Head of caudate nucleus (tissue), 42 donors: ENCODE measurements around the gene CAMKV.
"Not testable (repeated sequence)": the region's sequence is repeated elsewhere in the genome, so short reads cannot be mapped to it uniquely, and the experiment has no call there.

Source experiments
- DNase-seq, 42 donors: peaks; one replicate each; pipeline versions ENCODE4 v3.0.0 to v3.0.0-alpha.2; 2020 to 2021; ENCODE audit warnings: mixed read lengths in 7 of 42
- intact Hi-C: fragments of 100-400 bp; cut with DNase I; formaldehyde crosslinking; loops from one replicate; pipeline ENCODE4 v1.15.0; 2022

The CAMKV gene

DNA sequence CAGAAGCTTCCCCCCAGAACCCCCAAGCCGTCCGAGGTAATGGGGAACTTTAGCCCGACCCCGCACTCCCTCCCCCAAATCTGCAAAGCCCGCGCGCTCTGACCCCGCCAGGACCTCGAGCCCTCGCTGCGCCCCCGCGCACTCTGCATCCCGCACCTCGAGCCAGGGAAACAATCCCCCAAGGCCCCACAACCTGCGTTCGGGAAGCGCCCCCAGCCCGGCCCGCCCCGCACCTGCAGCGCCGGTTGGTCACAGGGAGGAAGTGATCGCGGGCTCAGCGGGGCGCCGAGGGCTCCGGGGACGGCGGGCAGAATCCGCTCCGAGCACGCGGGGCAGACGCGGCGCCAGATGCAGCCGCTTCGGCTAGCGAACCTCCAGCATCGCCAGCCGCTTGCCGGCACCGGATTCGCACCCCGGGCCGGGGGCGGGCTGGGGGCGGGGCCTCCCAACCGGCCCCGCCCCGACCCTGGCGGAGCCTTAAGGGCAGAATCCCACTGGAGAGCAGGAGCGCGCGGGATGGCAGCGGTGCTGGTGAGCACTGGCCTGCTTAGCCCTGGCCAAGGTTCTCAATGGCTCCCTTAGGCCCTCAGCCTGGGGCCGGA lies at the start of gene CAMKV:
CAMKV (minus strand) TSS at position 382 of the 602 bp plus-strand sequence. CDS start 7,518 bp downstream, outside the sequence.
- DNase-seq, result peak; percentile 35 to 90 (median 75)
- intact Hi-C loops, result no loop called here

DNA sequence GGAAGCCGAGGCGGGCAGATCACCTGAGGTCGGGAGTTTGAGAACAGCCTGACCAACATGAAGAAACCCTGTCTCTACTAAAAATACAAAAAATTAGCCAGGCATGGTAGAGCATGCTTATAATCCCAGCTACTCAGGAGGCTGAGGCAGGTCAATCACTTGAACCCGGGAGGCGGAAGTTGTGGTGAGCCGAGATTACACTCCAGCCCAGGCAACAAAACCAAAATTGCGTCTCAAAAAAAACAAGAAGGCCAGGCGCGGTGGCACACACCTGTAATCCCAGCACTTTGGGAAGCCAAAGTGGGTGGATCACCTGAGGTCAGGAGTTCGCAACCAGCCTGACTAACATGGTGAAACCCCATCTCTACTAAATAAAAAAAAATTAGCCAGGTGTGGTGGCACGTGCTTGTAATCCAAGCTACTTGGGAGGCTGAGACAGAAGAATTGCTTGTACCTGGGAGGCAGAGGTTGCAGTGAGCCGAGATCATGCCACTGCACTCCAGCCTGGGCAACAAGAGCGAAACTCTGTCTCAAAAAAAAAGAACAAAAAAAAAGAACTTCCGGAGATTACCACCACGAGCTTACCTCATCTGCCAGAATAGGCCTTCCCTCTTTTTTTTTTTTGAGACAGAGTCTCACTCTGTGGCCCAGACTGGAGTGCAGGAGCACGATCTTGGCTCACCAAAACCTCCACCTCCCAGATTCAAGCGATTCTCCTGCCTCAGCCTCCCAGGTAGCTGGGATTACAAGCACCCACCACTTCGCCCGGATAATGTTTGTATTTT lies 48.3 kb upstream of the CAMKV start:
- intact Hi-C loops, DNase-seq: not testable (repeated sequence)

DNA sequence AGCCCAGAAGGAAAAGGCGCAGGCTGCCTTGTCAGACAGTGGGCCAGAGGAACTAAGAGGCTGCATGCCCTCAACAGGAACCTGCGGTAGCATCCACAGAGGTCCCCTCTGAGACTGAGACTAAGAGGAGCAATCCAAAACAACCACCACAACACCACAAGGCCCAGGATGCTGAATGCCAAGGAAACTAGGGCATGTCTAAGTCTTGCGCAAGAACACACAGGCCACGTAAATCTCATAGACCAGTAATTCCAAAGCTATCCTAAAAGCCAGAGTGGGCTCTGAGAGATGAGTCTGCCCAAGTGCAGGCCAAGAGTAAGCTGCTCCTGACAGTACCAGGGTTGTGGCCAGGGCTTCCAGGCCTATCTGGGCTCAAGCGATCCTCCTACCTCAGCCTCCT lies 47.0 kb upstream of the CAMKV start:
- intact Hi-C loops, result no loop called here
- DNase-seq, result no peak

DNA sequence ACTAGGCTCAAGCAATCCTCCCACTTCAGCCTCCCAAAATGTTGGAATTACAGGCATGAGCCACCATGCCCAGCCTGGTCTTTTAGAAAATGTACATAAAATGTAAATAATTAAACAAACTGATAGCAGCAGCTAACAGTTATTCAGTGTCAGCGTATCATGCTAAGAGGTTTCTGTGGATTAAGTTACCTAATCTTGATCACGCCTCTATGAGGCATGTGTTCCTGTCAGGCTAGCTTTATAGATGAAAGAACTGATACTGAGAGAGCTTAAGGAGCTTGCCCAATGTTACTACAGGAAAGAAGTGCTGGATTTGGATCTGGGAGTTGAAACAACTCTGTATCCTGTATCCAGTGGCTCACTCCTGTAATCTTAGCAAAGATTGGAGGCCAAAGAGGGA lies 45.2 kb upstream of the CAMKV start:
- intact Hi-C loops, result no loop called here
- no peak for DNase-seq

DNA sequence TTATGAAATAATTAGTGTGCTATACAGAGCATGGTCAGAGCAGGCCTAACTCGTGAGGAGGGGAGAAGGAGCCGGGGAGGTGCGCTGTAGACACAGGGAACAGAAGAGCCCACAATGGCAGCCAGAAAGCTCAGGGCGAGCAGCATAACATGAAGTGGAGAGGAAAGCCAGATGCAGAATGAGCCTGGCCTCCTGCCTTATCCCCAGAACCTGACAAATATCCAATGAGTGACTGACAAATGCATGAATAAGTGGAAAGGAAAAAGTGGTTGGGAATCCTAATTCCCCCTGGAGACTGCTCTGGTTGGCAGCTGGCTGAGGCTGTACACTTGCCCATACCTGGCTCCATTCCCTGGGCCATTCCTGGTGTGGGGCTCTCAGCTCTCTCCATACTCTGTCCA lies 43.2 kb upstream of the CAMKV start:
- DNase-seq, result peak in 16 of 42 donors; percentile 9 to 61 (median 28)
- intact Hi-C loops, result no loop called here

- intact Hi-C loops, result no loop called here
- no peak for DNase-seq
These were observed 41.9 kb upstream of the CAMKV start for GRCh38 chr3:49911611-49912010.

GRCh38 chr3:49911124-49911420 lies 41.4 kb upstream of the CAMKV start:
- DNase-seq, result no peak
- intact Hi-C loops, result no loop called here

DNA sequence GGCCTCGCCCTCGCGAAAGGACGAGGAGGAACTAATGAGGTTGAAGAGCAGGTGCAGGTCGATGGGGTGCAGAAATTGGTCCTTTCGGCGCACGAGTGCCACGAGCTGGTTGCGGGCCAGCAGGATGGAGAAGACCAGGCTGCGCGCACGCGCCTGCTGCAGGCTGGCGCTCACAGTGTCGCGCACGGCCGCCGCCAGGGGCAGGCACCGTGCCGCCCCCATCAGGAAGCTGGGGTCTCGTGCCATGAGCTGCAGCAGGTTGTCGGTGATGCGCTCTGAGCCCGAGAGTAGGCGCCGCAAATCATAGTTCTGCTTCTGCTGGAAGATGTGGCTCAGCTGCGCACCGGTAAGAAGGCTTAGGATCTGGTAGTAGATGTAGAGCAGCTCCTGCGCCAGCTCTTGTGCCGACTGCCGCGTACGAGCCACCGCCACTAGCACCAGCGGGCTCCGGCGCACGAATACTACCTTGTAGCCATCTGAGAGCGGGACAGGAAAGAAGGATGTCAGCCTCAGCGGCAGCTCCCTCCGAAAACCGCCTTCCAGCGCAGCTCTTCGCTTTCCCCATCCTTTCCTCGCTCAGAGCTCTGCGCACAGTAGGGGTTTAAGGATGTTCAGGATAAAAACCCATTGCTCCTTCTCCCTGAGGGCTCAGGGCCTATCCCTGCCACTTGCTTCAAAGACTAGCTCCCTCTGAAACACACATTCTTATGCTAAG lies 40.9 kb upstream of the CAMKV start:
- intact Hi-C loops, result no loop called here
- DNase-seq, result peak in 28 of 42 donors; percentile 9 to 63 (median 35)

GRCh38 chr3:49908373-49909199 lies 38.9 kb upstream of the CAMKV start:
- intact Hi-C loops, result no loop called here

GRCh38 chr3:49906073-49906743 lies 36.5 kb upstream of the CAMKV start:
- intact Hi-C loops, result no loop called here
- DNase-seq, result peak; percentile 25 to 84 (median 61)

More at GRCh38 chr3:49908373-49909199, 38.9 kb upstream of the CAMKV start:
- no peak for DNase-seq

GRCh38 chr3:49904448-49904847 lies 34.7 kb upstream of the CAMKV start:
- intact Hi-C loops, DNase-seq: not testable (repeated sequence)

GRCh38 chr3:49903451-49904424 lies 34.0 kb upstream of the CAMKV start, which contains the start of gene MST1R:
Gene MST1R, minus strand, starts transcription at chr3:49903873. Its CDS starts 264 bp downstream, at chr3:49903609.
- peak in 15 of 42 donors; percentile 9 to 52 (median 29) for DNase-seq
- intact Hi-C loops, result no loop called here

GRCh38 chr3:49902511-49903345 lies 33.0 kb upstream of the CAMKV start:
- DNase-seq, result no peak
- intact Hi-C loops, result no loop called here

- intact Hi-C loops, result no loop called here
- DNase-seq, result no peak
These were observed 31.9 kb upstream of the CAMKV start for GRCh38 chr3:49901366-49902339.

DNA sequence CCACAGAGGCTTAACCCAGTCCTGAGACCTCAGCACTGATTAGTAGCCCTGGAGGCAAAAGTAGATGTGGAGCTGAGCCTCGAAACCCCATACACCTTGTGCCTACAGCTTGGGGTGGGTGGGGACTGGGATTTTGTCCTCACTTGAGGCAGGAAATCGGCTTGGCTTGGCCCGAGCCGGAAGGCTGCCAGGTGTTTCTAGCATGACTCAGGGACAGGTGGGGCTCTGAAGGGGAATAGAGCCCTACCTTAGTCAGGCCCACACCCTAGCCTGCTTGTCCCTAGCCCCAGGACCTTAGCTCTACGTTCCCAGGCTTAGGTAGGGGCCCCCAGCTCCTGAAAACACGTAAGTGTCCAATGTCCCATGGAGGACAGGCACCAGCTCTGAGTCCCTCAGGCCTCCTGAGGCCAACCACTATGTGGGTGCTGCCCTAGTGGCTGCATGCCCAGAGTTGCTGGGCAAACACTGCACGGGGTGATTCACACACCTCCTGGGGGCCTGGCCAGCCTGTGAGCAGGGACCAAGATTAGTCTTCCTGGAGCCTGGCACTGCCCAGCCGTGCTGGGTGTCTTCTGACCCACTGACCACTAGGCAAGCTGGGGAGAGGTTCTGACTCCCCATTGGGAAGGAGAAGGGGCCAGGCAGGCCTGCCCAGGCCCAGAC lies 30.9 kb upstream of the CAMKV start:
- DNase-seq, result peak in 6 of 42 donors; percentile 16 to 50 (median 33)
- intact Hi-C loops, result no loop called here
